ENCODE results near the gene FHOD3.

Gene FHOD3

DNA sequence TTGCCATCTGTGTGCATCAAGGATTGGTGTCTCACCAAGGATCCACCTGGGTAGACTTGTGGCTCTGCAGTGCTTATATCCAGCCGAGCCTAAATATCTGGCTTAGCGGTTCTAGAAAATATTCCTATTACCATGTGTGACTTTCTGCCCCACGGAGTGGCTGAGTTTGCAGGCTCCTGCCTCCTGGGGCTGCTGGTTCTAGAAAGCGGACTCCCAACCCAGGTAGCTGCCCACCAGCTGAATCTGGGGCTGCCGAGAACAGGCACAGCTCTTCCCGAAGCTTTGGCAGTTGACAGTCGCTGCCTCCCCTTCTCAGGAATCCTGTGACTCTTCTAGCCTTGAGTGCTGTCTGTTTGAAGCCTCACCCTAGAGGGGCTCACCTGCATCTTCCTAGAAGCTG is 426.7 kb downstream of the FHOD3 start:
- DNase-seq (ENCODE audit: extremely low read depth in 1 of 2, low read depth in 1 of 2) = no peak

- no peak for DNase-seq (ENCODE audit: extremely low read depth in 1 of 2, low read depth in 1 of 2)
These were observed 427.1 kb downstream of the FHOD3 start for GRCh38 chr18:36724591-36725001.

GRCh38 chr18:36728345-36728744 is 430.8 kb downstream of the FHOD3 start:
- DNase-seq (ENCODE audit: extremely low read depth in 1 of 2, low read depth in 1 of 2) = no peak

DNA sequence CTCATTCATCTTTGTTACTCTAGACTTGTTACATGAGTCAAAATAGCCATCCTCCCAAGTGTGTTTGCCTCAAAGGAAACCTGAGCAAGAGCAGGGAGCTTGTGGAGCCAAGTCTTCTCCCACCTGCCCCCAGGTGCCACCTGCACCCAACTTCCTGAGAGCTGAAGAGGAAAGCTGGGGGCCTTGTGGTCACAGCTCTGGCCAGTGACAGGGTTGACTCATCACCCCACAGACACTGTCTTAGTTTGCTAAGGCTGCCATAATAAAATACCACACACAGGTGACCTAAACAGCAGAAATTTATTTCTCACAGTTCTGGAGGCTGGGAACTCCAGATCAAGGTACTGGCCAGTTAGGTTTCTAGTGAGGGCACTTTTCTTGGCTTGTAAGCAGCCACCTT is 431.7 kb downstream of the FHOD3 start:
- no peak for DNase-seq (ENCODE audit: extremely low read depth in 1 of 2, low read depth in 1 of 2)

DNA sequence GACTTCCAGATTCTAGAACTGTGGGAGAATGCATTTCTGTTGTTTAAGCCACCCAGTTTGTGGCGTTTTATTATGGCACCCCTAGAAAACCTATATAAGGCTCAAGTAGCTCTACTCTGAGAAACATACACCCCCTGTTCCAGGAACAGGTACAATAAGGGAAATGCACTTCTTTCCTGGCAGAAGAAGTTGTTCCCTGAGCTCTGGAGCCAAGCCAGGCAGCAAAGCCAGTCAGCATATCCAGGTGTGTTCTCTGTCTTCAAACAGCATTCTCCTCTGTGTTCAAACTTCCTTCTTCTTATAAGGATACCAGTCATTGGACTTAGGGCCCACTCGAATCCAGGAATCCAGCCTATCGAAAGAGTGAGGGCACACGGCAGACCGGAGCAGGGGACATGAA is 434.8 kb downstream of the FHOD3 start:
- no peak for DNase-seq (ENCODE audit: extremely low read depth in 1 of 2, low read depth in 1 of 2)

DNA sequence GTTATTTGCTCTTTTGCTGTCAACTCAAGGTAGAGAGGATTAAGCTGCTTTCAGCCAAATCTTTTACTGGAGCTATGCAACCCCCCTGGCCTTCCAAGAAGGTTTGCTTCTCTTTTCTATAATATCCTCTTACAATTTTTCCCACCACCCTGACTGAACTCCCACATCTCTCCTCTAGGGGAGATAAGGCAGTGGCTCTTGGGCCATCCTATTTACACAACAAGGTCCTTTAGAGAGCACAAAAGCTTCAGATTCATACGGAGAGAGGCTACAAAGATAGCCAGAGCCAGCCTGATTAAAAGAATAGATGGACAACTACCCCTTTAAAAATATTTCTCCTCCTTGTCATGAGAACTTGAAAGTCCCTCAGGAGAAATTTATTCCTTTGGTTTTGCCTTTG is 435.6 kb downstream of the FHOD3 start:
- no peak for DNase-seq (ENCODE audit: extremely low read depth in 1 of 2, low read depth in 1 of 2)

GRCh38 chr18:36734596-36734995 is 437.1 kb downstream of the FHOD3 start:
- DNase-seq (ENCODE audit: extremely low read depth in 1 of 2, low read depth in 1 of 2) = no peak

- no peak for DNase-seq (ENCODE audit: extremely low read depth in 1 of 2, low read depth in 1 of 2)
These were observed 437.6 kb downstream of the FHOD3 start for GRCh38 chr18:36735130-36735529.

DNA sequence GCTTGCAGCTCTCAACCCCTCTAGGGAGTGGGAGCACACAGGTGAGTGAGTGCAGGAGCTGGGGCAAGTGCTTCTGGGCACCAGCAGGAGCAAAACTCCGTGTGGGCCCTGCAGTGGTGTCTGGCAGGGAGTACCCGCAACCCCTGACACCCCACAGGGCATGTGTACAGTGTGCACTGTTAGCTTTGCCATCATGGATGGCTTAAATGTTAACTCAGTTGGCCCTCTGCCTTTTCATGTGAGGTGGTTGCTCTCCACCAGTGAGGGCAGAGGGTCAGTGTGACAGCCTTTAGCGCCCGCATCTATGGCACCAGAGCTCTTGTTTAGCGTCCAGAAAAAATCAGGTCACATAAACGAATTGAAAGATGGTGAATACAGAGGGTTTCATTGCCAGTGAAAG is 438.6 kb downstream of the FHOD3 start:
- no peak for DNase-seq (ENCODE audit: extremely low read depth in 1 of 2, low read depth in 1 of 2)

- no peak for DNase-seq (ENCODE audit: extremely low read depth in 1 of 2, low read depth in 1 of 2)
These were observed 439.8 kb downstream of the FHOD3 start for GRCh38 chr18:36737316-36737715.

DNA sequence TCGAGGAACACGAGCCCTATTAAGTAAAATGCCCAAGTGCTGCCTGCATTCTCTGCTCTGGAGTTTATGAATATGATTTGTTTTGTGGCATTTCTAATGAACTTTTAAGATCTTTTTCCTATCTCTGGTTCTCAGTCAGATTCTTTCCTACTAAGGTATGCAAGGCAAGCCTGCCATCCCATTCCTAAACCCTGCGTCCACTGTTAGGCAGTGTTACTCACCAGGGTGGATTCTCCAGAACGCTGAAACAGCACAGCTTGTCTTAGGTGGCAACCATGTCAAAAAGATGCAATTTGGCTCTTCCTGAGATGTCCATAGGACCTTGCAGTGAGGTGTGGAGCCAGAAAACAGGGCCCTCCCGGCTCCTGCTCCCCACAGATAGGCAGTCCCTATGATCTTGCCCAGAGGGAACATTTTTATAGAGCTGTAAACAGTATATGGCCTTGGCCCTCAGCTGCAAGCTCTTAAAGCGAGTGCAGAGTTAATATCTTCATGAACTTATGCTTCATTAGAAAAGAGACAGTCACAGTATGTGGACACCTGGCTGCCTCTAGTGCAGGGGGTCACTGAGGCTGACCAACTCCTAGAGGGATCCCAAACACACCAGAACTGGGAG is 446.9 kb downstream of the FHOD3 start:
- no peak for DNase-seq (ENCODE audit: extremely low read depth in 1 of 2, low read depth in 1 of 2)

GRCh38 chr18:36745219-36745975 is 447.9 kb downstream of the FHOD3 start:
- DNase-seq (ENCODE audit: extremely low read depth in 1 of 2, low read depth in 1 of 2) = no peak

GRCh38 chr18:36752929-36753865 is 455.7 kb downstream of the FHOD3 start:
- DNase-seq (ENCODE audit: extremely low read depth in 1 of 2, low read depth in 1 of 2) = no peak

- DNase-seq (ENCODE audit: extremely low read depth in 1 of 2, low read depth in 1 of 2) = no peak
These were observed 458.7 kb downstream of the FHOD3 start for GRCh38 chr18:36756242-36756641.

DNA sequence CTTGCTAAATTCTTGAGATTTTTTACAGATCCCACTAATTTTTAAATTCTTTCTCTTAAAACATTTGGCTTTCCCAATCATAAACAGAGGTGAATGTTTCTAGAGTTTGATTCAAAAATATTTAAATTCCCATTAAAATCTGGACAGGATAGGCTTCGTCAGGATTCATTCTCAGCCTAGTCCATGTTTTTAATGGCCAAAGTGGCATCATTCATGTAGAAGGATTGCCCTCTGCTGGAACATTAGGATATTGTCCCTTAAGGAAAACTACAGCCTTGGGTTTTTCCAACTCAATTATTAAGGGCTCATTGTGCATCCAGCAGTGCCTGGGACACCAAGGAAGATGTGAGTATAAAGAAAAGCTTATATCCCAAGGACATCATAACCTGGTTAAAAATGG is 459.6 kb downstream of the FHOD3 start:
- no peak for DNase-seq (ENCODE audit: extremely low read depth in 1 of 2, low read depth in 1 of 2)

DNA sequence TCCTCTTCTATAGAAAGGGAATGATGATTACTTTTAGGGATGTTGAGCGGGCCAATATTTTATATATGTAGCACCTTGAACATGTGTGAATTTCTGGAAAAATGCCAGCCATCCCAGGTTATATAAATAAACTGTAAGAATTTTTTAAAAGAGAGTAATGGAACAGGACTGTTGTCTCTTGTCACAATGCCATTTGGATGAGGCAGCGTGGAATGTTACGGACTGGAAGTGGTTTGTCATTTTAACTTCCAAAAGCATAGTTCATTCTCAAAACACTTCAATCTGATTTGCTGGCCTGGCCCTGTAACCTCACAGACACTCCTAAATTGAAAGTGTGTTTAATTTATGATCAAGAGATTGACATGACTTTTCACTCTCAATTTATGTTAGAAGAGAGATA is 460.5 kb downstream of the FHOD3 start:
- DNase-seq (ENCODE audit: extremely low read depth in 1 of 2, low read depth in 1 of 2) = no peak

- DNase-seq (ENCODE audit: extremely low read depth in 1 of 2, low read depth in 1 of 2) = no peak
These were observed 461.1 kb downstream of the FHOD3 start for GRCh38 chr18:36758623-36759022.

- no peak for DNase-seq (ENCODE audit: extremely low read depth in 1 of 2, low read depth in 1 of 2)
These were observed 461.8 kb downstream of the FHOD3 start for GRCh38 chr18:36759167-36759776.

- no peak for DNase-seq (ENCODE audit: extremely low read depth in 1 of 2, low read depth in 1 of 2)
These were observed 463.1 kb downstream of the FHOD3 start for GRCh38 chr18:36760598-36760997.

- no peak for DNase-seq (ENCODE audit: extremely low read depth in 1 of 2, low read depth in 1 of 2)
These were observed 463.7 kb downstream of the FHOD3 start for GRCh38 chr18:36761186-36761698.

DNA sequence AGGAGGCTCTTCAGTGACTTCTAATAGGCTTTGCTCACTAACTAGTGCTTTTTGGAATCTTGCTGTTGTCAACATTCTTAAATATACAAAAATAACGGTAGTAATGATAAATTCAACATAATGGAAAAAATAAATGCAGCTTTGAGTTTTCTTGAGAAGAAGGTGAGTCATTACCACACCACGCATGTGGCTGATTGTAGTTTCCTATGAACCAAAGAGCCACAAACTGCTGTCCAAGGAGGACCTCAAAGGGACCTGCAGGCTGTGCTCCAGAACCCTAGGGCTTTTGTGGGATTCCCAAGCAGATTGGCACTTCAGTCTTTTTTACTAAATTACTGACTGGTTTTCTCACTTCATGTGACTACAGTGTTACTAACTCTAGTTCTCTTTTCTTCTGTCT is 464.6 kb downstream of the FHOD3 start:
- no peak for DNase-seq (ENCODE audit: extremely low read depth in 1 of 2, low read depth in 1 of 2)

All from activated CD8-positive, alpha-beta memory T cell treated with anti-CD3 and anti-CD28 coated beads for 1 hour (primary cell).